Stimulated activated CD8-positive, alpha-beta memory T cell treated with anti-CD3 and anti-CD28 coated beads, Interleukin-12 subunit alpha, Interleukin-12 subunit beta, amount 100 ng/mL, for 4 hours (primary cell): ENCODE data around the gene EXOSC5.
"Not testable (repeated sequence)": the region's sequence is repeated elsewhere in the genome, so short reads cannot be mapped to it uniquely, and the experiment has no call there.

ENCODE experiments used
- DNase-seq: peaks from one replicate; pipeline ENCODE4 v3.0.0-alpha.2; 2020; ENCODE audit warnings: low read depth

Gene EXOSC5

DNA sequence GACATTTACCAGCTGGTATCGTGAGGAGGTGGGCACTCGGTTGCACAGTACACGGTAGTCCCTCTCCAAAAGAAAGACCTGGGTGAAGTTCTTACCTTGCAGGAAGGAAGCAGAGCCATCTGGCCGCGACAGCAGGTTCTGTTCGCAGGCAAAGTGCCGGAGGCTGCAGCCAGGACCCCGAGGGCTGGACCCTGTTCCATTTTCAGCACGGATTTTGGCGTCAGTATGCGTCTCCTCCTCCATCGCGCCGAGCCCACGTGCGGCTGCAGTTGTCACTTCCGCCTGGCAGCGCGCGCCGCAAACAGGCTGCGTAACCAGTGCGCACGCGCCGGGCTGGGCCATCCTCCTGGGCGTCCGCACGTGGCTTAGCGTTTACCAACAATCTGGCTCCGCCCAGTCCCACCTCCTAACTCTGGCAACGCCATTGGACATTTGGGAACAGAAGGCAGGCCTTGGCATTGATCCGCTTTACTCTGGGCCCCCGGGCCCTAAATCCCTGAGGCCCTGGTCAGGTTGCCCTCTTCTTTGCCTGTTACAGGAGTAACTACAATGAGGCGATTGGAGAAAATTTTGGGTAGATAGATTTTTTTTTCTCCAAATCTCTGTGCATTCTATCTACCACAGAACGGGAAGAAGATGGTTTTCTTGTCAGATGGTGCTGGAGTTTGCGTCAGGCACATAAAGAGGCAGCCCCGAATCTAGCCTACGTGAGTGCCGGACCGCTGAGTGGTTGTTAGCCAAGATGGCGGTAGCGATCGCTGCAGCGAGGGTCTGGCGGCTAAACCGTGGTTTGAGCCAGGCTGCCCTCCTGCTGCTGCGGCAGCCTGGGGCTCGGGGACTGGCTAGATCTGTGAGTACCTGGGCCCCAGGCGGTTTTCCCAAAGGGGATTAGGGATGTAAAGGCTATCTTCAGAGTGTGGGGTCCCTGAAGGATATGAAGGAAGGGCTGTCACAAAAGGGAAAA is at the start of gene EXOSC5, which contains the start of gene BCKDHA:
Gene EXOSC5, minus strand, starts transcription at position 274 of the 964 bp plus-strand sequence. Its CDS starts 31 bp downstream, at position 243.
Gene BCKDHA, plus strand, starts transcription at position 733 of the 964 bp plus-strand sequence. Its CDS starts 10 bp downstream, at position 743.
- peak; percentile 99 for DNase-seq

DNA sequence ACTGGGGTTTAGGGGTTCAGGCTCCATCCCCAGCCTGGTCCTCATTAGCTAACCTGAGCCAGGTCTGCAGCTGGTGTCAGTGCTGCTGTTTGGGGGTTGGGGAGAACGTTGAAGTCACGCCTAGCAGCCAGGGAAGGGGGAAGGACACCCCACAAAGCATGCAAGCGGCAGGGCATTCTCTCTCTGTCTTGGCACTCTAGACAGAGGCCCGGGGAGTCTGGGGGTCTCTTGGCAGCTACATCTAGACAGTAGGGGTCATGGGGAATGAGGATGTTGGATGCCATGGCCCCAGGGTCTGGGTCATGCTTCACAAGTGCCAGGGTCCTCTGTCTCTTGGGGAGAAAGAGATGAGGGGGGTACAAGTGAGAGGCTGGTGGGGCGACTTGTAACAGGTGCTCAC is 48.4 kb upstream of the EXOSC5 start:
- DNase-seq, result no peak

DNA sequence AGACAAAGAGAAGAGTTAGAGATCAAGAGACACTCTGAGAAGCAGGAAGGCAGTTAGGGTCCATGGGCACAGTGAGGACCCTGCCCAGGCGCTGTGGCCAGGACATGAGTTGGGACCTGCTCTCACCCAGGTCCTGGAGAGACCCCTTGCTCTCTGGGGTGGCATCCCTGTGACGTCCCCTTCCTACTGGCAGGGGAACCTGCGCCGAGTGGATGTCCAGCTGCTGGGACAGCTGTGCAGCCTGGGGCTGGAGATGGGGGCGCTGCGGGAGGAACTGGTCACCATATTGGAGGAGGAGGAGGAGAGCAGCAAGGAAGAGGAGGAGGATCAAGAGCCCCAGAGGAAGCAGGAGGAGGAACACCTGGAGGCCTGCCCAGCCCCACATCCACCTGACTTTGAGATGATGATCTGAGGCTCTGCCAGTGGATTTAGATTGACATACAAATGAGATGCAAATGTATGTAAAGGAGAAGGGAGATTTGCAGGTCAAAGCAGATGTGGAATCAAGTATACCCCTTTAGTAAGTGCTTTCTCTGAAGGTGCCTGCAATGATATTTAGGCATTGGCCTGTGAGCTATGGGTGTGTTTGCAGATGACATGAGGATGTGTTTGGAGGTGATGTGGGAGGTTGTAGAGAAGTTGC is 46.8 kb upstream of the EXOSC5 start:
- DNase-seq, result no peak

GRCh38 chr19:41442473-41443355 is 45.6 kb upstream of the EXOSC5 start, which contains the start of gene ERICH4:
Gene ERICH4 (plus strand): TSS chr19:41443156. CDS start chr19:41443170, 14 bp downstream.
- DNase-seq, result no peak

DNA sequence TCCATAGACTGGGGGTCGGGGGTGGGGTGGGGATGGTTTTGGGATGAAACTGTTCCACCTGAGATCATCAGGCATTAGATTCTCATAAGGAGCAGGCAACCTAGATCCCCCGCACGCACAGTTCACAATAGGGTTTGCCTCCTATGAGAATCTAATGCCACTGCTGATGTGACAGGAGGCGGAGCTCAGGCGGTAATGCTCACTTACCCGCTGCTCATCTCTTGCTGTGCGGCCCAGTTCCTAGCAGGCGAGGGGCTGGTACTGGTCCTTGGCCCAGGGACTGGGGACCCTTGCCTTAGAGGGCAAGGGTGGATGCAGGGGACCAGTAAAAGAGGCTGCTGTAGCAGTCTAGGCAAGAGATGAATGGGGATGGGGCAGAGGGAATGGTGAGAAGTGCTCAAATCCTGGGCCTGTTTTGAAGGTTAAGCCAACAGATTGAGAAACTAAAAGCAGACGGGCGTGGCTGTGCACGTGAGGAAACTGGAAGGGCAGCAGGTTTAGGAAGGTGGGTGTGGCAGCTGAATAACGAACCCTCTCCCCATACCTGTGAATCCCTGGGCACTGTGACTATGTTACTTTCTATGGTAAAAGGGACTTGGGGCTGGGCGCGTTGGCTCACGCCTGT is 44.3 kb upstream of the EXOSC5 start:
- no peak for DNase-seq

- DNase-seq, result peak; percentile 82
These were observed 42.5 kb upstream of the EXOSC5 start, which contains the start of gene DMAC2 for GRCh38 chr19:41439441-41440222. Gene DMAC2 (minus strand): TSS chr19:41439912. CDS start chr19:41439899, 13 bp downstream.

DNA sequence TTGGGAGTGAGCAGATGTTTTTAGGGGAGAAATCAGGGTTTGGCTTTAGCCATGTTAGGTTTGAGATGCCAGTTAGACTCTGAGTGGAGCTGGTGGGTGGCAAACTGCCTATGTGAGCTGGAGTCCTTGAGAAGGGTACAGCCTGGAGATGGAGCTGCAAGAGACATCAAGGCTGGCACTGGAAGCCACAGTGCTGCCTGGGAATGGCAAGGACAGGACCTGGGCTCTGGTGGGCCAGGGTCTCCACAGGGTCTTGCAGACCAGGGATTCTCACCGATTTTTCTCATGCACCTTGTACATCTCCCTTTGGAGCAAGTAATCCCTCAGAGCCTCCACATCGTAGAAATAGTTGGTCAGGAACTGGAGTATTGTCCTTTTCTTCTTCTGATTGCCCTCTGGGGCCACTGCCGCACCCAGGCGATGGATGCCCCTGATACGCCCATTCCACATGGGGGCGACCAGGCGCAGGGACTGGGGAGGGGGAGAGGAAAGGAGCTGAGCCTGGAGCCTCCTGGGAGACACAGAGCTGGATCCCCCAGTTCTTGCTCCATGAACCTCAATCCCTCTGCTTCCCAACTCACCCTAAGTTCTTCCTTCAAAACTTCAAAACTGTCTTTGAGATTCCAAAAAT is 40.9 kb upstream of the EXOSC5 start:
- no peak for DNase-seq

- no peak for DNase-seq
These were observed 39.5 kb upstream of the EXOSC5 start for GRCh38 chr19:41436674-41436951.

DNA sequence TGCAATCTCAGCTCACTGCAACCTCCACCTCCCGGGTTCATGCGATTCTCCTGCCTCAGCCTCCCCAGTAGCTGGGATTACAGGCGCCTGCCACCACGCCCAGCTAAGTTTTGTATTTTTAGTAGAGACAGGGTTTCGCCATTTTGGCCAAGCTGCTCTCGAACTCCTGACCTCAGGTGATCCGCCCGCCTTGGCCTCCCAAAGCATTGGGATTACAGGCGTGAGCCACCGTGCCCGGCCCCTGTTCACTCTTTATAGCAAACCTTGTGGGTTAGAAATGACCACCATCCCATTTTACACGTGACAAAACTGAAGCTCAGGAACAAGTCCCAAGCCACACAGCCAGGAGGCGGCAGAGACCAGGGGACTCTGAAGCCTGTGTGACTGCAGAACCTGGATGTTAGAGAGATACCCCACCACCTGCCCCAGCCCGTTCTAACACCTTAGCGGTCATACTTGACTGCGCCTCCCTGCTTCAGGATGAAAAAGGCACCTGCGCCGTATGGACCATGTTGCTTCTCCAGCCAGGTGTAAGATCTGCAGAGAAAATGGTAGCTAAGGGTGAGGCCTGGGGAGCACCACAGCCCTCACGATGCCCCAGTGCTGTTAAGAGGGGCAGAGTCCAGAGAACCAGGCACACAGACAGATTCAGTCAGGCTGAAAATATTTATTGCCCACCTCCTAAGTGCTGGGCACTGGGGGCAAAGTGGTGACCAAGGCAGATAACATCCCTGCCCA is 38.9 kb upstream of the EXOSC5 start:
- DNase-seq, result no peak

- DNase-seq, result not testable (repeated sequence)
These were observed 38.2 kb upstream of the EXOSC5 start for GRCh38 chr19:41435376-41435775.

- DNase-seq, result no peak
These were observed 37.3 kb upstream of the EXOSC5 start for GRCh38 chr19:41434450-41434849.

GRCh38 chr19:41433171-41433570 is 36.0 kb upstream of the EXOSC5 start:
- DNase-seq, result no peak

- DNase-seq, result no peak
These were observed 34.5 kb upstream of the EXOSC5 start for GRCh38 chr19:41431426-41432386.

GRCh38 chr19:41430922-41431321 is 33.8 kb upstream of the EXOSC5 start:
- no peak for DNase-seq

- DNase-seq, result no peak
These were observed 31.3 kb upstream of the EXOSC5 start for GRCh38 chr19:41428481-41428859.

DNA sequence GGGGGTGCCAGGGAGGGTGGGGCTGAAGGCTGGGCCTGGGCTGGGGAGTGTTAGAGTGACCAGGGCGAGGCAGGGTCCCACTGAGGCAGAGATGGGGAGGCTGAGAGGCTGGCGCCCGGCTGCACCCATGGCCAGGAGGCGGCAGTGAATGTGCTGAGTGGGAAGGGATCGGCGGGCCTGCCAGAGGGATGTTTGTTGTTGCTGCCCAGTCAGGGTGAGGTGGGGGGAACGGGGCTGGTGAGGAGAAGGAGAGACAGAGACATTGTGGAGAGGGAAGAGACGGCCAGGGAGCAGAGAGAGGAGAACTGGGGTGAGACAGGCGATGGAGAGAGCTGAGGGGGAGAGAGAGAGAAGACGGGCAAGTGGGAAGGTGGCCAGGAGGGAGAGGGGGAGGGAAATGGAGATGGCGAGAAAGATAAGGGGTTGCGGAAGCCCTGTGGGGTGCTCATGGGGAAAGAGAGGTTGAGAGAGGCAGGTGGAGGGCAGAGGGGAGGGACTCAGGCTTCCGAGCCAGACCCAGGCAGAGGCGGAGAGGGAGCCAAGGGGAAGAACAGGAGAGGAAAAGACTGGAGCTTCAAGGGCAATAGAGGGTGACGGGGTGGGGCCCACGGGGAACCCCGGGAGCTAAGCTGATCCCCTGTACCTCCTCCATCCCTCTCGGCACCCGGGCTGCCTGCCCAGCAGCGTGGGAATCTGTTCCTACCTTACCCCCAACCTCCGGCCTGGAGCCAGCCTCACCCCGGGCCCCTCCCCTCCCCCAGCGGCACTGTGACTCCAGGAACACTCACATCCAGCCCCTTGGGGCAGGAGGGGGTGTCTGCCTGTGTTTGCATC is 30.7 kb upstream of the EXOSC5 start:
- DNase-seq, result peak; percentile 14

DNA sequence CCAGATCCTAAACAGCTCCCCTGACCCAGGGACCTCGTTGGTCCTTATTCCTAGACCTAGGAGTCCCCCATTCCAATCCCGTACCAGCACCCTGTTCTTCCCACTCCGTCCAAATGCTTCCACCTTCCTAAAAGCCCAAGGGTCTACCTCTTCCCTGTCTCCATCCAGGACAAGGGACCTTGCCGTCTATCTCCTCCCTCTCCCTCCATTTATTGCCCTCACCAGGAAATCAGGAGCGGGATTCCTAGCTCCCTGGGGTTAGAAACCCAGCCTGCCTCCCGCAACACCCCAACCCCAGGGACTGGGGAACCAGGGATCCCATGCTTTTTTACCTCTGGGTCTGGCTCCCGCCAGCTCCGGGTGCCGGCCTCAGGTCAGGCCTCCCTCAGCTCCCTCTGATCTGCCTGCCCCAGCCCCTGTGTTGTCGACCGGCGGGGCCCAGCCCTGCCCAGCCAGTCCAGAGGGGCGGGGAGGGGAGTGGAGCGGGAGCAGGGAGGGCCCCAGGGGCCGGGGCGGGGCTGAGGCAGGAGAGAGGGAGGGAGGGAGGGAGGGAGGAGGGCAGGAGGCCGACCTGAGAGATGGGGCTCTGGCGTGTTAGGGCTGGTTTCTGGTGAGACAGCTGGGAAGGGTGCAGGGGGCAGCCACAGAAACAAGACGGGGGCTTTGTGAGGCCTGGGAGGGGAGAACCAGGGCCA is 29.9 kb upstream of the EXOSC5 start, which contains the start of gene B3GNT8:
Gene B3GNT8, minus strand, starts transcription at position 423 of the 695 bp plus-strand sequence. CDS start 596 bp downstream, outside the sequence.
- peak; percentile 17 for DNase-seq
